HepG2 (cell line): ENCODE data around the gene PAPOLA. TPM values are rescaled to one million over a fixed set of nuclear protein-coding genes. Genes with fewer than 3 reads are reported as not detected.
A peak's percentile ranks its signal among the peaks of the same experiment; 100 is the strongest.

Source experiments
- ARID5B ChIP-seq: IDR thresholded peaks from 2 replicates; pipeline ENCODE4 v1.4.0; 2020; ENCODE audit warnings: mild to moderate bottlenecking, missing genetic modification reagents
- CEBPG ChIP-seq: IDR thresholded peaks from 2 replicates; pipeline ENCODE4 v1.6.1; 2016
- CHD2 ChIP-seq: IDR thresholded peaks from 2 replicates; pipeline ENCODE4 v1.6.1; 2011; ENCODE audit warnings: low read depth, low read length, improper control_type of control experiment
- DR1 ChIP-seq: sonication (generic); formaldehyde crosslinking; IDR thresholded peaks from 2 replicates; pipeline ENCODE4 v1.8.0; 2021; ENCODE audit warnings: mild to moderate bottlenecking, missing genetic modification reagents, inconsistent platforms
- FOXO1 ChIP-seq: sonication (generic); formaldehyde crosslinking; IDR thresholded peaks from 2 replicates; pipeline ENCODE4 v1.4.0; 2020; ENCODE audit warnings: missing genetic modification reagents
- HBP1 ChIP-seq: IDR thresholded peaks from 2 replicates; pipeline ENCODE4 v1.6.1; 2016; ENCODE audit warnings: low read depth, control low read depth
- MED1 ChIP-seq: sonication (generic); formaldehyde crosslinking; IDR thresholded peaks from 2 replicates; pipeline ENCODE4 v1.4.0; 2020; ENCODE audit warnings: missing genetic modification reagents
- NR2F1 ChIP-seq, 2 experiments: fragments of 450-650 bp in 1 of 2; formaldehyde crosslinking in 1 of 2; IDR thresholded peaks; 2 replicates each; pipeline versions ENCODE4 v1.5.0 to v1.6.1; 2016 to 2020; ENCODE audit warnings: mild to moderate bottlenecking in 1 of 2, missing compliant biosample characterization in 1 of 2, missing genetic modification reagents in 1 of 2, moderate library complexity in 1 of 2
- NR2F2 ChIP-seq: IDR thresholded peaks from 2 replicates; pipeline ENCODE4 v1.6.1; 2012; ENCODE audit warnings: low read depth, inconsistent platforms, borderline replicate concordance
- ONECUT2 ChIP-seq: sonication (generic); formaldehyde crosslinking; IDR thresholded peaks from 2 replicates; pipeline ENCODE4 v1.4.0; 2020; ENCODE audit warnings: missing genetic modification reagents
- PREB ChIP-seq: sonication (generic); formaldehyde crosslinking; IDR thresholded peaks from 2 replicates; pipeline ENCODE4 v1.4.0; 2020; ENCODE audit warnings: missing genetic modification reagents
- RFX3 ChIP-seq: IDR thresholded peaks from 2 replicates; pipeline ENCODE4 v1.6.1; 2016; ENCODE audit warnings: missing biosample characterization, missing genetic modification reagents
- SMARCC2 ChIP-seq: fragments of 450-650 bp; IDR thresholded peaks from 2 replicates; pipeline ENCODE4 v1.6.1; 2017; ENCODE audit warnings: antibody characterized with exemption, mild to moderate bottlenecking
- SOX5 ChIP-seq: IDR thresholded peaks from 2 replicates; pipeline ENCODE4 v1.6.1; 2016; ENCODE audit warnings: borderline replicate concordance
- SP2 ChIP-seq: sonication (generic); formaldehyde crosslinking; IDR thresholded peaks from 2 replicates; pipeline ENCODE4 v1.5.1; 2020; ENCODE audit warnings: mild to moderate bottlenecking, missing genetic modification reagents
- TBX2 ChIP-seq: sonication (generic); formaldehyde crosslinking; IDR thresholded peaks from 2 replicates; pipeline ENCODE4 v1.5.0; 2020; ENCODE audit warnings: missing genetic modification reagents, mild to moderate bottlenecking, borderline replicate concordance
- USF2 ChIP-seq, 2 experiments: sonication (generic) in 1 of 2; formaldehyde crosslinking in 1 of 2; IDR thresholded peaks; 2 replicates each; pipeline versions ENCODE4 v1.5.1 to v1.6.1; 2011 to 2020; ENCODE audit warnings: borderline replicate concordance in 1 of 2, low read depth in 1 of 2, low read length in 1 of 2, mild to moderate bottlenecking in 1 of 2, missing genetic modification reagents in 1 of 2, moderate library complexity in 1 of 2
- ZFP90 ChIP-seq: sonication (generic); formaldehyde crosslinking; IDR thresholded peaks from 2 replicates; pipeline ENCODE4 v1.8.0; 2022; ENCODE audit warnings: missing genetic modification reagents, mild to moderate bottlenecking, inconsistent platforms, borderline replicate concordance
- ZNF235 ChIP-seq: sonication (generic); formaldehyde crosslinking; IDR thresholded peaks from 2 replicates; pipeline ENCODE4 v1.8.1; 2023; ENCODE audit warnings: mild to moderate bottlenecking, missing genetic modification reagents, borderline replicate concordance
- ZNF256 ChIP-seq: sonication (generic); formaldehyde crosslinking; conservative IDR thresholded peaks from 2 replicates; pipeline ENCODE4 v1.4.0; 2020; ENCODE audit warnings: missing genetic modification reagents
- ZNF34 ChIP-seq: sonication (generic); formaldehyde crosslinking; IDR thresholded peaks from 2 replicates; pipeline ENCODE4 v1.4.0; 2020; ENCODE audit warnings: mild to moderate bottlenecking, missing genetic modification reagents, borderline replicate concordance
- ZNF788 ChIP-seq: sonication (generic); formaldehyde crosslinking; IDR thresholded peaks from 2 replicates; pipeline ENCODE4 v1.5.0; 2020; ENCODE audit warnings: mild to moderate bottlenecking, missing genetic modification reagents, borderline replicate concordance
- ZSCAN20 ChIP-seq: sonication (generic); formaldehyde crosslinking; IDR thresholded peaks from 2 replicates; pipeline ENCODE4 v1.4.0; 2020; ENCODE audit warnings: missing genetic modification reagents, mild to moderate bottlenecking, borderline replicate concordance
- polyA plus RNA-seq, 8 experiments: library from polyadenylated mRNA; depleted of rRNA in 3 of 8; stranded (reverse) in 7 of 8; unstranded in 1 of 8; fragments of >200 nt; fragmentation: Illumina TruSeq in 4 of 8; extraction: Trizol in 4 of 8; gene quantifications; 2 replicates each; pipeline versions ENCODE4 v1.2.1 to v1.2.3, GENCODE V29; 2011 to 2016; ENCODE audit warnings: low read depth in 4 of 8, missing spikeins in 1 of 8, mixed read lengths in 1 of 8; ENCODE audit not compliant: insufficient read depth in 1 of 8
- total RNA-seq, 5 experiments: library from RNA; depleted of rRNA; stranded (reverse); fragments of >200 nt; fragmentation: Illumina TruSeq; extraction: Trizol; gene quantifications; 2 replicates each; pipeline ENCODE4 v1.2.3, GENCODE V29; 2016; ENCODE audit warnings: low read depth in 1 of 5

Gene PAPOLA
- total and polyA plus RNA-seq, 2 of the 13 experiments (the other 11 are each of a cell fraction or from before 2014, with no cell fraction given) = 103 to 151 TPM

GRCh38 chr14:96481731-96482314, 20.4 kb upstream of the PAPOLA start (continued):
- TF ChIP-seq NR2F2 (no peak), ZFP90 (no peak), HBP1 (no peak), SP2 (CRISPR knock-in tag) (no peak), MED1 (no peak), TBX2 (peak; percentile 37; the same call in 1 of the 2 replicates), ZNF34 (CRISPR knock-in tag) (no peak), ZNF256 (CRISPR knock-in tag) (no peak), SMARCC2 (no peak), ZSCAN20 (no peak), SOX5 (CRISPR knock-in tag) (no peak), ARID5B (CRISPR knock-in tag) (peak; percentile 63), ONECUT2 (CRISPR knock-in tag) (no peak), CHD2 (no peak), DR1 (CRISPR knock-in tag) (no peak), NR2F1 (CRISPR knock-in tag; IDR thresholded peaks at IDR 0.05) (peak; percentile 57 to 59; a peak in 3 of 4 replicates), USF2 (IDR thresholded peaks at IDR 0.05; ENCODE audit: low read depth, low read length) (no peak), USF2 (CRISPR knock-in tag; IDR thresholded peaks at IDR 0.05; ENCODE audit: borderline replicate concordance) (no peak), PREB (no peak), FOXO1 (no peak), ZNF788 (CRISPR knock-in tag) (no peak), ZNF235 (CRISPR knock-in tag) (no peak), RFX3 (CRISPR knock-in tag) (no peak), CEBPG (CRISPR knock-in tag) (no peak)
